Posterior cingulate gyrus (tissue), 11 donors: ENCODE data around the gene TRAPPC8.
"Not testable (repeated sequence)": the region's sequence is repeated elsewhere in the genome, so short reads cannot be mapped to it uniquely, and the experiment has no call there.

ENCODE experiments used
- DNase-seq, 10 donors: peaks; one replicate each; pipeline versions ENCODE4 v3.0.0 to v3.0.0-alpha.2; 2020 to 2021; ENCODE audit warnings: mixed read lengths in 3 of 10
- intact Hi-C: fragments of 100-400 bp; cut with DNase I; formaldehyde crosslinking; loops from one replicate; pipeline ENCODE4 v1.15.1; 2023

Gene TRAPPC8

GRCh38 chr18:31942999-31943877 is at the start of gene TRAPPC8:
Gene TRAPPC8 (minus strand): TSS chr18:31943128. CDS start chr18:31942764, 364 bp downstream.
- intact Hi-C loops: loop anchor here (2.0 kb wide), 1 partner anchor 150 kb away; no protein-coding TSS in a partner anchor

GRCh38 chr18:31990823-31991222 is 47.9 kb upstream of the TRAPPC8 start:
- intact Hi-C loops: no loop called here
- DNase-seq: no peak

More at GRCh38 chr18:31942999-31943877, at the start of gene TRAPPC8:
- peak; percentile 97 to 100 (median 99) for DNase-seq

- DNase-seq: peak in 1 of 10 donors; percentile 46
- intact Hi-C loops: no loop called here
These were observed 41.0 kb upstream of the TRAPPC8 start for GRCh38 chr18:31983976-31984375.

GRCh38 chr18:31983020-31983419 is 40.1 kb upstream of the TRAPPC8 start:
- intact Hi-C loops: no loop called here
- DNase-seq: no peak

GRCh38 chr18:31980863-31981262 is 37.9 kb upstream of the TRAPPC8 start:
- no peak for DNase-seq
- intact Hi-C loops: no loop called here

- intact Hi-C loops: loop anchor here (10.0 kb wide), 1 partner anchor 425 kb away; no protein-coding TSS in a partner anchor
- no peak for DNase-seq
These were observed 36.8 kb upstream of the TRAPPC8 start for GRCh38 chr18:31979714-31980113.

- intact Hi-C loops: loop anchor here (10.0 kb wide), 1 partner anchor 424 kb away; no protein-coding TSS in a partner anchor
- DNase-seq: no peak
These were observed 35.7 kb upstream of the TRAPPC8 start for GRCh38 chr18:31978616-31979015.

GRCh38 chr18:31977270-31977872 is 34.4 kb upstream of the TRAPPC8 start:
- peak in 3 of 10 donors; percentile 24 to 59 (median 31) for DNase-seq
- intact Hi-C loops: loop anchor here (2.0 to 10.0 kb wide), 2 partner anchors 237 to 423 kb away; no protein-coding TSS in a partner anchor

- DNase-seq: no peak
- intact Hi-C loops: loop anchor here (2.0 to 10.0 kb wide), 2 partner anchors 235 to 421 kb away; no protein-coding TSS in a partner anchor
These were observed 33.3 kb upstream of the TRAPPC8 start for GRCh38 chr18:31976242-31976641.

GRCh38 chr18:31973929-31974546 is 31.1 kb upstream of the TRAPPC8 start:
- DNase-seq: no peak
- intact Hi-C loops: loop anchor here (10.0 kb wide), 1 partner anchor 419 kb away; no protein-coding TSS in a partner anchor

- no peak for DNase-seq
- intact Hi-C loops: loop anchor here (10.0 kb wide), 1 partner anchor 416 kb away; no protein-coding TSS in a partner anchor
These were observed 27.7 kb upstream of the TRAPPC8 start for GRCh38 chr18:31970617-31971016.

GRCh38 chr18:31965316-31965970 is 22.5 kb upstream of the TRAPPC8 start:
- intact Hi-C loops: no loop called here
- no peak for DNase-seq

- no peak for DNase-seq
- intact Hi-C loops: no loop called here
These were observed 14.8 kb upstream of the TRAPPC8 start for GRCh38 chr18:31957728-31958127.

GRCh38 chr18:31954349-31954748 is 11.4 kb upstream of the TRAPPC8 start:
- peak in 1 of 10 donors; percentile 22 for DNase-seq
- intact Hi-C loops: no loop called here

- DNase-seq, intact Hi-C loops: not testable (repeated sequence)
These were observed 10.8 kb upstream of the TRAPPC8 start for GRCh38 chr18:31953699-31954098.

- no peak for DNase-seq
- intact Hi-C loops: no loop called here
These were observed 9.3 kb upstream of the TRAPPC8 start for GRCh38 chr18:31952223-31952622.

- intact Hi-C loops: no loop called here
- no peak for DNase-seq
These were observed 7.7 kb upstream of the TRAPPC8 start for GRCh38 chr18:31950583-31950982.

- DNase-seq, intact Hi-C loops: not testable (repeated sequence)
These were observed 5.4 kb upstream of the TRAPPC8 start for GRCh38 chr18:31948349-31948748.

GRCh38 chr18:31946305-31947046 is 3.5 kb upstream of the TRAPPC8 start:
- intact Hi-C loops: no loop called here
- DNase-seq: no peak
